ENCODE data around the gene TACC3.

Gene TACC3

GRCh38 chr4:1735215-1735614 lies 13.9 kb downstream of the TACC3 start:
- H3K4me3 ChIP-seq (replicated peaks in 1 of 2; ENCODE audit: low read depth in 2 of 2, low read length in 2 of 2), result no peak overlapping the region
- DNase-seq (ENCODE audit: low read depth in 2 of 2), result no peak
- TF ChIP-seq, protein P1, sequence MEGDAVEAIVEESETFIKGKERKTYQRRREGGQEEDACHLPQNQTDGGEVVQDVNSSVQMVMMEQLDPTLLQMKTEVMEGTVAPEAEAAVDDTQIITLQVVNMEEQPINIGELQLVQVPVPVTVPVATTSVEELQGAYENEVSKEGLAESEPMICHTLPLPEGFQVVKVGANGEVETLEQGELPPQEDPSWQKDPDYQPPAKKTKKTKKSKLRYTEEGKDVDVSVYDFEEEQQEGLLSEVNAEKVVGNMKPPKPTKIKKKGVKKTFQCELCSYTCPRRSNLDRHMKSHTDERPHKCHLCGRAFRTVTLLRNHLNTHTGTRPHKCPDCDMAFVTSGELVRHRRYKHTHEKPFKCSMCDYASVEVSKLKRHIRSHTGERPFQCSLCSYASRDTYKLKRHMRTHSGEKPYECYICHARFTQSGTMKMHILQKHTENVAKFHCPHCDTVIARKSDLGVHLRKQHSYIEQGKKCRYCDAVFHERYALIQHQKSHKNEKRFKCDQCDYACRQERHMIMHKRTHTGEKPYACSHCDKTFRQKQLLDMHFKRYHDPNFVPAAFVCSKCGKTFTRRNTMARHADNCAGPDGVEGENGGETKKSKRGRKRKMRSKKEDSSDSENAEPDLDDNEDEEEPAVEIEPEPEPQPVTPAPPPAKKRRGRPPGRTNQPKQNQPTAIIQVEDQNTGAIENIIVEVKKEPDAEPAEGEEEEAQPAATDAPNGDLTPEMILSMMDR (IDR thresholded peaks at IDR 0.05; ENCODE audit: low read depth, low read length), result no peak

GRCh38 chr4:1736812-1737211 lies 15.5 kb downstream of the TACC3 start:
- no peak overlapping the region for H3K4me3 ChIP-seq (replicated peaks in 1 of 2; ENCODE audit: low read depth in 2 of 2, low read length in 2 of 2)
- TF ChIP-seq, protein P1 (IDR thresholded peaks at IDR 0.05; ENCODE audit: low read depth, low read length), result no peak
- DNase-seq (ENCODE audit: low read depth in 2 of 2), result no peak

- H3K4me3 ChIP-seq (replicated peaks in 1 of 2; ENCODE audit: low read depth in 2 of 2, low read length in 2 of 2), result no peak overlapping the region
- TF ChIP-seq, protein P1 (IDR thresholded peaks at IDR 0.05; ENCODE audit: low read depth, low read length), result no peak
- no peak for DNase-seq (ENCODE audit: low read depth in 2 of 2)
These were observed 16.3 kb downstream of the TACC3 start for GRCh38 chr4:1737666-1738065.

- H3K4me3 ChIP-seq (replicated peaks in 1 of 2; ENCODE audit: low read depth in 2 of 2, low read length in 2 of 2), result no peak overlapping the region
- TF ChIP-seq, protein P1 (IDR thresholded peaks at IDR 0.05; ENCODE audit: low read depth, low read length), result no peak
- no peak for DNase-seq (ENCODE audit: low read depth in 2 of 2)
These were observed 17.1 kb downstream of the TACC3 start for GRCh38 chr4:1738410-1738809.

GRCh38 chr4:1739358-1739757 lies 18.0 kb downstream of the TACC3 start:
- H3K4me3 ChIP-seq (replicated peaks in 1 of 2; ENCODE audit: low read depth in 2 of 2, low read length in 2 of 2), result no peak overlapping the region
- DNase-seq (ENCODE audit: low read depth in 2 of 2), result no peak
- TF ChIP-seq, protein P1 (IDR thresholded peaks at IDR 0.05; ENCODE audit: low read depth, low read length), result no peak

- TF ChIP-seq, protein P1 (IDR thresholded peaks at IDR 0.05; ENCODE audit: low read depth, low read length), result no peak
- no peak overlapping the region for H3K4me3 ChIP-seq (replicated peaks in 1 of 2; ENCODE audit: low read depth in 2 of 2, low read length in 2 of 2)
- no peak for DNase-seq (ENCODE audit: low read depth in 2 of 2)
These were observed 18.8 kb downstream of the TACC3 start for GRCh38 chr4:1740021-1740545.

GRCh38 chr4:1741208-1741607 lies 19.9 kb downstream of the TACC3 start:
- H3K4me3 ChIP-seq (replicated peaks in 1 of 2; ENCODE audit: low read depth in 2 of 2, low read length in 2 of 2), result no peak overlapping the region
- TF ChIP-seq, protein P1 (IDR thresholded peaks at IDR 0.05; ENCODE audit: low read depth, low read length), result no peak
- no peak for DNase-seq (ENCODE audit: low read depth in 2 of 2)
